WTC11 (cell line): Measurements from ENCODE around the gene FAM89B. TPM values are rescaled to one million over a fixed set of nuclear protein-coding genes. Genes with fewer than 3 reads are reported as not detected.
A peak's percentile ranks its signal among the peaks of the same experiment; 100 is the strongest.

Experiments
- ATAC-seq: fragments of 200-7000 bp; cut with Tn5 transposase; 2 replicates; pipeline ENCODE4 v1.10.0; 2021; ENCODE audit warnings: mild to moderate bottlenecking, moderate library complexity
- CTCF ChIA-PET: fragments of 300-600 bp; sonication (Branson Sonifier 250); formaldehyde crosslinking; loops from one replicate; lab custom pipeline; 2021; ENCODE audit warnings: antibody characterized with exemption; lab: Charles Lee
- POLR2A ChIA-PET: fragments of 350-600 bp; sonication (Branson Sonifier 250); formaldehyde crosslinking; loops from one replicate; lab custom pipeline; 2021; ENCODE audit warnings: antibody characterized with exemption; lab: Charles Lee
- DNase-seq: peaks from one replicate; pipeline ENCODE4 v3.0.0; 2021; ENCODE audit warnings: low spot score
- H3K27ac Mint-ChIP-seq: 2 replicates; pipeline ENCODE4 v1.8.0; 2021; ENCODE audit warnings: mixed read lengths
- H3K27me3 Mint-ChIP-seq: 2 replicates; pipeline ENCODE4 v1.8.0; 2021; ENCODE audit warnings: low read depth, mild to moderate bottlenecking, moderate library complexity, mixed read lengths
- H3K36me3 Mint-ChIP-seq: 2 replicates; pipeline ENCODE4 v1.8.0; 2021; ENCODE audit warnings: mixed read lengths
- H3K4me1 Mint-ChIP-seq: 2 replicates; pipeline ENCODE4 v1.8.0; 2022; ENCODE audit warnings: mixed read lengths
- H3K4me3 Mint-ChIP-seq: 2 replicates; pipeline ENCODE4 v1.8.0; 2021; ENCODE audit warnings: mild to moderate bottlenecking, moderate library complexity, mixed read lengths
- H3K9me3 Mint-ChIP-seq: 2 replicates; pipeline ENCODE4 v1.8.0; 2021; ENCODE audit warnings: mixed read lengths
- AR ChIP-seq: fragments of 250-450 bp; sonication (Bioruptor Pico); IDR thresholded peaks from 2 replicates; pipeline ENCODE4 v1.9.0; 2021; ENCODE audit warnings: mild to moderate bottlenecking
- ATF1 ChIP-seq: sonication (generic); formaldehyde crosslinking; IDR thresholded peaks from 2 replicates; pipeline ENCODE4 v1.8.1; 2023; ENCODE audit warnings: mild to moderate bottlenecking, moderate library complexity, missing genetic modification reagents
- CREB1 ChIP-seq: sonication (generic); formaldehyde crosslinking; IDR thresholded peaks from 2 replicates; pipeline ENCODE4 v1.8.0; 2023; ENCODE audit warnings: mild to moderate bottlenecking, missing genetic modification reagents
- CREM ChIP-seq: sonication (generic); formaldehyde crosslinking; IDR thresholded peaks from 2 replicates; pipeline ENCODE4 v1.8.1; 2022; ENCODE audit warnings: mild to moderate bottlenecking, missing genetic modification reagents, moderate library complexity
- ESRRA ChIP-seq: sonication (generic); formaldehyde crosslinking; IDR thresholded peaks from 2 replicates; pipeline ENCODE4 v1.8.1; 2022; ENCODE audit warnings: mild to moderate bottlenecking, missing genetic modification reagents, borderline replicate concordance
- ETV6 ChIP-seq: sonication (generic); formaldehyde crosslinking; IDR thresholded peaks from 2 replicates; pipeline ENCODE4 v1.8.1; 2022; ENCODE audit warnings: mild to moderate bottlenecking, missing genetic modification reagents
- GABPB1 ChIP-seq: sonication (generic); formaldehyde crosslinking; IDR thresholded peaks from 2 replicates; pipeline ENCODE4 v1.8.1; 2023; ENCODE audit warnings: mild to moderate bottlenecking, missing genetic modification reagents
- HMGA2 ChIP-seq: fragments of 250-450 bp; sonication (Bioruptor Pico); IDR thresholded peaks from 2 replicates; pipeline ENCODE4 v1.4.0; 2021; ENCODE audit warnings: mild to moderate bottlenecking, moderate library complexity
- JUN ChIP-seq: sonication (generic); formaldehyde crosslinking; IDR thresholded peaks from 2 replicates; pipeline ENCODE4 v1.8.0; 2023; ENCODE audit warnings: mild to moderate bottlenecking, missing genetic modification reagents
- KAT7 ChIP-seq: sonication (generic); formaldehyde crosslinking; IDR thresholded peaks from 2 replicates; pipeline ENCODE4 v1.8.1; 2023; ENCODE audit warnings: missing genetic modification reagents, mild to moderate bottlenecking, borderline replicate concordance
- NR2C2 ChIP-seq: sonication (generic); formaldehyde crosslinking; IDR thresholded peaks from 2 replicates; pipeline ENCODE4 v1.8.0; 2022; ENCODE audit warnings: mild to moderate bottlenecking, missing genetic modification reagents
- NR3C1 ChIP-seq: sonication (generic); formaldehyde crosslinking; conservative IDR thresholded peaks from 2 replicates; pipeline ENCODE4 v1.8.1; 2023; ENCODE audit warnings: low read depth, mild to moderate bottlenecking, missing genetic modification reagents
- PRRX2 ChIP-seq: fragments of 250-450 bp; sonication (Bioruptor Pico); IDR thresholded peaks from 2 replicates; pipeline ENCODE4 v1.8.0; 2021; ENCODE audit warnings: mild to moderate bottlenecking
- ZBTB43 ChIP-seq: sonication (generic); formaldehyde crosslinking; IDR thresholded peaks from 2 replicates; pipeline ENCODE4 v1.8.1; 2023; ENCODE audit warnings: mild to moderate bottlenecking, missing genetic modification reagents
- ZNF138 ChIP-seq: sonication (generic); formaldehyde crosslinking; conservative IDR thresholded peaks from 2 replicates; pipeline ENCODE4 v1.8.1; 2022; ENCODE audit warnings: mild to moderate bottlenecking, moderate library complexity, missing genetic modification reagents
- ZNF425 ChIP-seq: fragments of 250-450 bp; sonication (Bioruptor Pico); conservative IDR thresholded peaks from 2 replicates; pipeline ENCODE4 v1.9.0; 2021; ENCODE audit warnings: mild to moderate bottlenecking
- total RNA-seq: library from RNA; stranded (reverse); gene quantifications from 3 replicates; pipeline ENCODE4 v1.2.3, GENCODE V29; 2021
- TF ChIP-seq, protein P1 (sequence below): fragments of 250-450 bp; sonication (Bioruptor Pico); IDR thresholded peaks from 2 replicates; pipeline ENCODE4 v2.1.2; 2022; ENCODE audit warnings: mild to moderate bottlenecking, moderate library complexity
- TF ChIP-seq, protein P2 (sequence below): sonication (generic); formaldehyde crosslinking; IDR thresholded peaks from 2 replicates; pipeline ENCODE4 v1.8.1; 2022; ENCODE audit warnings: missing genetic modification reagents, borderline replicate concordance
- TF ChIP-seq, protein P3 (sequence below): sonication (generic); formaldehyde crosslinking; IDR thresholded peaks from 2 replicates; pipeline ENCODE4 v1.8.1; 2023; ENCODE audit warnings: mild to moderate bottlenecking, missing genetic modification reagents, borderline replicate concordance
- TF ChIP-seq, protein P4 (sequence below): sonication (generic); formaldehyde crosslinking; IDR thresholded peaks from 2 replicates; pipeline ENCODE4 v1.8.1; 2023; ENCODE audit warnings: mild to moderate bottlenecking, missing genetic modification reagents, moderate library complexity
- TF ChIP-seq, protein P5 (sequence below): sonication (generic); formaldehyde crosslinking; IDR thresholded peaks from 2 replicates; pipeline ENCODE4 v1.8.0; 2022; ENCODE audit warnings: mild to moderate bottlenecking, missing genetic modification reagents

FAM89B gene
- total RNA-seq, 1 experiment from 2014 or later = 13.3 TPM

- H3K4me3 Mint-ChIP-seq = peak overlapping the region; percentile 68
- CTCF ChIA-PET = interaction anchor here (0.6 to 10.3 kb wide), 50 partner anchors 9 to 910 kb away, joined by 3 to 271 read pairs (median 5); partner anchors contain the start of genes DPF2, EHBP1L1, FAM89B and KCNK7
- no peaks in the 10 kb centered on the region for H3K36me3 Mint-ChIP-seq
- DNase-seq (peak; percentile 78), ATAC-seq (peak; percentile 36)
- peaks cover 2% of the 10 kb centered on the region for H3K4me1 Mint-ChIP-seq
- POLR2A ChIA-PET = interaction anchor here (0.6 to 2.1 kb wide), 9 partner anchors 14 to 186 kb away, joined by 3 to 10 read pairs (median 5); partner anchors contain the start of genes FAM89B, MALAT1, PCNX3 and SCYL1
- H3K27ac Mint-ChIP-seq = no peak overlapping the region
- H3K9me3 Mint-ChIP-seq = no peaks in the 10 kb centered on the region
- peaks cover 53% of the 10 kb centered on the region for H3K27me3 Mint-ChIP-seq
- TF ChIP-seq ESRRA (CRISPR knock-in tag) (no peak), KAT7 (no peak), NR2C2 (CRISPR knock-in tag) (peak; percentile 53; the same call in 1 of the 2 replicates), ZBTB43 (CRISPR knock-in tag) (peak; percentile 94), CREM (CRISPR knock-in tag) (peak; percentile 79; the same call in 1 of the 2 replicates), NR3C1 (CRISPR knock-in tag) (no peak), AR (CRISPR knock-in tag) (no peak), GABPB1 (CRISPR knock-in tag) (no peak), ZNF138 (CRISPR knock-in tag) (peak; percentile 95), HMGA2 (CRISPR knock-in tag) (no peak), PRRX2 (no peak), ETV6 (CRISPR knock-in tag) (no peak; the same call in 1 of the 2 replicates), JUN (CRISPR knock-in tag) (0 out of 2 replicates have a peak, but pooled peaks have one; percentile 37), ATF1 (CRISPR knock-in tag) (no peak), ZNF425 (CRISPR knock-in tag) (no peak), CREB1 (CRISPR knock-in tag) (peak; percentile 59; the same call in 1 of the 2 replicates)
- TF ChIP-seq, protein P1, sequence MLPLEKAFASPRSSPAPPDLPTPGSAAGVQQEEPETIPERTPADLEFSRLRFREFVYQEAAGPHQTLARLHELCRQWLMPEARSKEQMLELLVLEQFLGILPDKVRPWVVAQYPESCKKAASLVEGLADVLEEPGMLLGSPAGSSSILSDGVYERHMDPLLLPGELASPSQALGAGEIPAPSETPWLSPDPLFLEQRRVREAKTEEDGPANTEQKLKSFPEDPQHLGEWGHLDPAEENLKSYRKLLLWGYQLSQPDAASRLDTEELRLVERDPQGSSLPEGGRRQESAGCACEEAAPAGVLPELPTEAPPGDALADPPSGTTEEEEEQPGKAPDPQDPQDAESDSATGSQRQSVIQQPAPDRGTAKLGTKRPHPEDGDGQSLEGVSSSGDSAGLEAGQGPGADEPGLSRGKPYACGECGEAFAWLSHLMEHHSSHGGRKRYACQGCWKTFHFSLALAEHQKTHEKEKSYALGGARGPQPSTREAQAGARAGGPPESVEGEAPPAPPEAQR (CRISPR knock-in tag) = no peak
- TF ChIP-seq, protein P2, sequence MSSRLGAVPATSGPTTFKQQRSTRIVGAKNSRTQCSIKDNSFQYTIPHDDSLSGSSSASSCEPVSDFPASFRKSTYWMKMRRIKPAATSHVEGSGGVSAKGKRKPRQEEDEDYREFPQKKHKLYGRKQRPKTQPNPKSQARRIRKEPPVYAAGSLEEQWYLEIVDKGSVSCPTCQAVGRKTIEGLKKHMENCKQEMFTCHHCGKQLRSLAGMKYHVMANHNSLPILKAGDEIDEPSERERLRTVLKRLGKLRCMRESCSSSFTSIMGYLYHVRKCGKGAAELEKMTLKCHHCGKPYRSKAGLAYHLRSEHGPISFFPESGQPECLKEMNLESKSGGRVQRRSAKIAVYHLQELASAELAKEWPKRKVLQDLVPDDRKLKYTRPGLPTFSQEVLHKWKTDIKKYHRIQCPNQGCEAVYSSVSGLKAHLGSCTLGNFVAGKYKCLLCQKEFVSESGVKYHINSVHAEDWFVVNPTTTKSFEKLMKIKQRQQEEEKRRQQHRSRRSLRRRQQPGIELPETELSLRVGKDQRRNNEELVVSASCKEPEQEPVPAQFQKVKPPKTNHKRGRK = no peak
- TF ChIP-seq, protein P3, sequence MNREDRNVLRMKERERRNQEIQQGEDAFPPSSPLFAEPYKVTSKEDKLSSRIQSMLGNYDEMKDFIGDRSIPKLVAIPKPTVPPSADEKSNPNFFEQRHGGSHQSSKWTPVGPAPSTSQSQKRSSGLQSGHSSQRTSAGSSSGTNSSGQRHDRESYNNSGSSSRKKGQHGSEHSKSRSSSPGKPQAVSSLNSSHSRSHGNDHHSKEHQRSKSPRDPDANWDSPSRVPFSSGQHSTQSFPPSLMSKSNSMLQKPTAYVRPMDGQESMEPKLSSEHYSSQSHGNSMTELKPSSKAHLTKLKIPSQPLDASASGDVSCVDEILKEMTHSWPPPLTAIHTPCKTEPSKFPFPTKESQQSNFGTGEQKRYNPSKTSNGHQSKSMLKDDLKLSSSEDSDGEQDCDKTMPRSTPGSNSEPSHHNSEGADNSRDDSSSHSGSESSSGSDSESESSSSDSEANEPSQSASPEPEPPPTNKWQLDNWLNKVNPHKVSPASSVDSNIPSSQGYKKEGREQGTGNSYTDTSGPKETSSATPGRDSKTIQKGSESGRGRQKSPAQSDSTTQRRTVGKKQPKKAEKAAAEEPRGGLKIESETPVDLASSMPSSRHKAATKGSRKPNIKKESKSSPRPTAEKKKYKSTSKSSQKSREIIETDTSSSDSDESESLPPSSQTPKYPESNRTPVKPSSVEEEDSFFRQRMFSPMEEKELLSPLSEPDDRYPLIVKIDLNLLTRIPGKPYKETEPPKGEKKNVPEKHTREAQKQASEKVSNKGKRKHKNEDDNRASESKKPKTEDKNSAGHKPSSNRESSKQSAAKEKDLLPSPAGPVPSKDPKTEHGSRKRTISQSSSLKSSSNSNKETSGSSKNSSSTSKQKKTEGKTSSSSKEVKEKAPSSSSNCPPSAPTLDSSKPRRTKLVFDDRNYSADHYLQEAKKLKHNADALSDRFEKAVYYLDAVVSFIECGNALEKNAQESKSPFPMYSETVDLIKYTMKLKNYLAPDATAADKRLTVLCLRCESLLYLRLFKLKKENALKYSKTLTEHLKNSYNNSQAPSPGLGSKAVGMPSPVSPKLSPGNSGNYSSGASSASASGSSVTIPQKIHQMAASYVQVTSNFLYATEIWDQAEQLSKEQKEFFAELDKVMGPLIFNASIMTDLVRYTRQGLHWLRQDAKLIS (CRISPR knock-in tag) = no peak
- TF ChIP-seq, protein P4, sequence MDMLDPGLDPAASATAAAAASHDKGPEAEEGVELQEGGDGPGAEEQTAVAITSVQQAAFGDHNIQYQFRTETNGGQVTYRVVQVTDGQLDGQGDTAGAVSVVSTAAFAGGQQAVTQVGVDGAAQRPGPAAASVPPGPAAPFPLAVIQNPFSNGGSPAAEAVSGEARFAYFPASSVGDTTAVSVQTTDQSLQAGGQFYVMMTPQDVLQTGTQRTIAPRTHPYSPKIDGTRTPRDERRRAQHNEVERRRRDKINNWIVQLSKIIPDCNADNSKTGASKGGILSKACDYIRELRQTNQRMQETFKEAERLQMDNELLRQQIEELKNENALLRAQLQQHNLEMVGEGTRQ (CRISPR knock-in tag) = peak; percentile 97
- TF ChIP-seq, protein P5, sequence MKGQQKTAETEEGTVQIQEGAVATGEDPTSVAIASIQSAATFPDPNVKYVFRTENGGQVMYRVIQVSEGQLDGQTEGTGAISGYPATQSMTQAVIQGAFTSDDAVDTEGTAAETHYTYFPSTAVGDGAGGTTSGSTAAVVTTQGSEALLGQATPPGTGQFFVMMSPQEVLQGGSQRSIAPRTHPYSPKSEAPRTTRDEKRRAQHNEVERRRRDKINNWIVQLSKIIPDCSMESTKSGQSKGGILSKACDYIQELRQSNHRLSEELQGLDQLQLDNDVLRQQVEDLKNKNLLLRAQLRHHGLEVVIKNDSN (CRISPR knock-in tag) = peak; percentile 95
Measured at GRCh38 chr11:65539744-65540289, 32.5 kb upstream of the FAM89B start.
